ENCODE data around the gene SGSM1. TPM values are rescaled to one million over a fixed set of nuclear protein-coding genes. Genes with fewer than 3 reads are reported as not detected.
"Not testable (repeated sequence)": the region's sequence is repeated elsewhere in the genome, so short reads cannot be mapped to it uniquely, and the experiment has no call there.

Gene SGSM1
- total and polyA plus RNA-seq, 4 donors, result 0.50 to 9.5 (median 7.5) TPM

DNA sequence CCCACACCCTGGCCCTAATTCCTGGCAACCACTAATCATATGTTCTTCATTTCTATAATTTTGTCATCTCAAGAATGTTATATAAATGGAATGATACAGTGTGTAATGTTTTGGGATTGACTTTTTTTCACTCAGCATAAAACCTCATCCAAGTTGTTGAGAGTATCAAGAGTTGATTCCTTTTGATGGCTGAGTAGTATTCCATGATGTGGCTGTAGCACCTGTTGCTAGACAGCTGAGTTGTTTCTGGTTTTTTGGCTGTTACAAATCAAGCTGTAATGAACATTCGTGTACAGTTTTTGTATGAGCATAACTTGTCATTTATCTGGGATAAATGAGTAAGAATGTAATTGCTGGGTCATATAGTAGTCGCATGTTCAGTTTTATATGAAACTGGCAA is 81.2 kb downstream of the SGSM1 start:
- DNase-seq, result no peak
- intact Hi-C loops (cut with DNase I), result no loop called here
- Histone ChIP-seq H3K27me3 (ENCODE audit: control insufficient read depth in 1 of 2, insufficient read depth in 2 of 2, low read length in 1 of 2) (no peaks in the 10 kb centered on the region), H3K4me3 (ENCODE audit: low read length in 2 of 2) (no peak overlapping the region), H3K27ac (ENCODE audit: low read depth in 1 of 2, low read length in 2 of 2) (no peak overlapping the region), H3K9me3 (ENCODE audit: control insufficient read depth, low read length) (no peaks in the 10 kb centered on the region), H3K36me3 (ENCODE audit: control insufficient read depth in 1 of 2, insufficient read depth in 2 of 2, low read length in 1 of 2) (peaks cover 0 to 3% of the 10 kb centered on the region in 2 donors), H3K4me1 (ENCODE audit: control insufficient read depth in 1 of 2, insufficient read depth in 2 of 2, low read length in 2 of 2) (no peaks in the 10 kb centered on the region)
- ATAC-seq (ENCODE audit: low FRiP score), result no peak
- 83 to 84% methylated on average over 2 of the region's 2 CpGs for WGBS, 2 donors

DNA sequence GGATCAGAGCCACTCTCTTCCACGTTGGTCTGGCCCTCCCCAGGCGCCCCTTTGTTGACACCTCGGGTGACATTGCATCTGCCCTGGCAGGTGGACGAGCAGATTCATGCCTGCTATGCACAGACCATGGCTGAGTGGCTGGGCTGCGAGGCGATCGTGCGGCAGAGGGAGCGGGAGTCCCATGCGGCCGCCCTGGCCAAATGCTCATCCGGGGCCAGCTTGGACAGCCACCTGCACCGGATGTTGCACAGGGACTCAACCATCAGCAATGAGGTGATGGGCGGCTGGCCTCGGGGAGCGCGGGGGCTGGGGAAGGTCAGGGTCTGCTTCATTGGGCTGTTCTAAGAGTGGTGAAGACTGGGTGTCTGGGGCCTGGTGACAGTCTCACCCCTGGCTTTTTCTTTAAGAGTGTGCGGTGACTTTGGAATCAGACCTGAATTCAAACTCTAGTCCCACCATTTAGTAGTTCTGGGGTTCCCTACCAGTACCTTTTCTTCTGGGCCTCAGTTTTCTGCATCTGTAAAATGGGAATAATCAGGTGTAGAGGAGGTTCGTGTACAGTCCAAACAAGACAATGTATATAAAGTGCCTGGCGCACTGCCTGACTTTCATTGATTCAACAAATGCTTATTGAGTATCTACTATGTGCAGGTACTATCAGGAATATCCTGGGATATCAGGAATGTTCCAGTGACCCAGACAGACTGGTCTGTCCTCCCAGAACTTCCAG is 87.5 kb downstream of the SGSM1 start:
- 93 to 94% methylated on average over 20 of the region's 20 CpGs for WGBS, 2 donors
- no peaks in the 10 kb centered on the region for H3K36me3 ChIP-seq (ENCODE audit: control insufficient read depth in 1 of 2, insufficient read depth in 2 of 2, low read length in 1 of 2)
- DNase-seq (no peak), ATAC-seq (ENCODE audit: low FRiP score) (no peak)
- no peak overlapping the region for H3K4me3 ChIP-seq (ENCODE audit: low read length in 2 of 2)
- intact Hi-C loops (cut with DNase I), result loop anchor here (2.0 to 10.0 kb wide), 2 partner anchors 79 to 83 kb away; no protein-coding TSS in a partner anchor
- peak overlapping the region in 1 of 2 donors; percentile 58 for H3K27ac ChIP-seq (ENCODE audit: low read depth in 1 of 2, low read length in 2 of 2)
- H3K27me3 ChIP-seq (ENCODE audit: control insufficient read depth in 1 of 2, insufficient read depth in 2 of 2, low read length in 1 of 2), result no peaks in the 10 kb centered on the region
- H3K4me1 ChIP-seq (ENCODE audit: control insufficient read depth in 1 of 2, insufficient read depth in 2 of 2, low read length in 2 of 2), result no peaks in the 10 kb centered on the region
- H3K9me3 ChIP-seq (ENCODE audit: control insufficient read depth, low read length), result no peaks in the 10 kb centered on the region

DNA sequence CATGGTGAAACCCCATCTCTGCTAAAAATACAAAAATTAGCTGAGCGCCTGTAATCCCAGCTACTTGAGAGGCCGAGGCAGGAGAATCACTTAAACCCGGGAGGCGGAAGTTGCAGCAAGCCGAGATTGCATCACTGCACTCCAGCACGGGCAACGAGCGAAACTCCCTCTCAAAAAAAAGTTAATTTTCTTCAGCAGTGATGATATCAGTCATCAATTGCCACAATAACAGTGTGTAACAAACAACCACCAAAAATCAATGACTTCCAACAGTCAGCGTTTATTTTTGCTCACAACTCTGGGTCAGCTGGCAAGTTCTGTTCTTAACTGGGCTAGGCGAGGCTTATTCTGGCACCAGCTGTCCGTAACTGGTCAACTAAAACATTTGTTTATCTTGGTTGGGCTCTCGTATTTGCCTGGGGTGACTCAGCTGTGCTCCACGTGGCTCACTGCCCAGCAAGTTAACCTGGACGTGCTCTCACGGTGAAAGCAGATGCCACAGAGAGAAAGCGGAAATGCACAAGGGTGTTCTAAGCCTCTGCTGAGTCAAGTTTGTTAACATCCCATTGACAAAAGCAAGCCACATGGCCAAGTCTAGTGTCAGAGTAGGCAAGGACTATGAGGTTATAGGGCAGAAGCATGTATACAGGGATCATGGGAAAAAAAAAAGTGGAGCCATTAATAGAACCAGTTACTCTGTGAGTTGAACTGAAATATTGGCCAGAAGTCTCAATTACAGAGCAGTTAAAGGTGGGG is 88.4 kb downstream of the SGSM1 start:
- Histone ChIP-seq H3K4me3 (ENCODE audit: low read length in 2 of 2) (no peak overlapping the region), H3K36me3 (ENCODE audit: control insufficient read depth in 1 of 2, insufficient read depth in 2 of 2, low read length in 1 of 2) (no peaks in the 10 kb centered on the region), H3K9me3 (ENCODE audit: control insufficient read depth, low read length) (no peaks in the 10 kb centered on the region), H3K27ac (ENCODE audit: low read depth in 1 of 2, low read length in 2 of 2) (peak overlapping the region in 1 of 2 donors; percentile 58), H3K27me3 (ENCODE audit: control insufficient read depth in 1 of 2, insufficient read depth in 2 of 2, low read length in 1 of 2) (no peaks in the 10 kb centered on the region), H3K4me1 (ENCODE audit: control insufficient read depth in 1 of 2, insufficient read depth in 2 of 2, low read length in 2 of 2) (no peaks in the 10 kb centered on the region)
- DNase-seq, result peak; percentile 91 to 92
- intact Hi-C loops (cut with DNase I), result loop anchor here (2.0 to 10.0 kb wide), 2 partner anchors 80 to 84 kb away; no protein-coding TSS in a partner anchor
- 4 to 5% methylated on average over 16 of the region's 16 CpGs for WGBS, 2 donors
- ATAC-seq (ENCODE audit: low FRiP score), result peak; percentile 92

DNA sequence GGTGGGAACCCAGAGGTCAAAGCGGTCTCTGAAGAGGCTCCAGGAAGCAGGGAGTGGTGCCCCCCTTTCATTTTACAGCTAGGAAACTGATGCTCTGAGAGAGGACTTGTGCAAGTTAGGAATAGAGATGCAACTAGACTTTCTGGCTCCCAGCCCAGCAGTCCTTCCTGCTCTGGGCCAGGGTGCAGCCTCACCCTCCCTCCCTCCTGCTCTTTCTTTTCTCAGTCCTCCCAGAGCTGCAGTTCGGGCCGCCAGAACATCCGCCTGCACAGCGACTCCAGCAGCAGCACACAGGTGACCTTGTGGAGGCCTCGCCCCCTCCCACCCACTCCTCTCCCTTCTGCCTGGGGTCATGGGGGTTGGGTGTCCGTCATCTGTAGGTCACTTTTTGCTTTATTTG is 89.0 kb downstream of the SGSM1 start:
- Histone ChIP-seq H3K27me3 (ENCODE audit: control insufficient read depth in 1 of 2, insufficient read depth in 2 of 2, low read length in 1 of 2) (no peaks in the 10 kb centered on the region), H3K9me3 (ENCODE audit: control insufficient read depth, low read length) (no peaks in the 10 kb centered on the region), H3K4me3 (ENCODE audit: low read length in 2 of 2) (no peak overlapping the region), H3K4me1 (ENCODE audit: control insufficient read depth in 1 of 2, insufficient read depth in 2 of 2, low read length in 2 of 2) (no peaks in the 10 kb centered on the region), H3K27ac (ENCODE audit: low read depth in 1 of 2, low read length in 2 of 2) (peak overlapping the region in 1 of 2 donors; percentile 53), H3K36me3 (ENCODE audit: control insufficient read depth in 1 of 2, insufficient read depth in 2 of 2, low read length in 1 of 2) (no peaks in the 10 kb centered on the region)
- WGBS, 2 donors, result 7 to 9% methylated on average over 7 of the region's 7 CpGs
- peak; percentile 88 to 90 for DNase-seq
- ATAC-seq (ENCODE audit: low FRiP score), result peak; percentile 86
- intact Hi-C loops (cut with DNase I), result loop anchor here (2.0 to 10.0 kb wide), 2 partner anchors 80 to 84 kb away; no protein-coding TSS in a partner anchor

DNA sequence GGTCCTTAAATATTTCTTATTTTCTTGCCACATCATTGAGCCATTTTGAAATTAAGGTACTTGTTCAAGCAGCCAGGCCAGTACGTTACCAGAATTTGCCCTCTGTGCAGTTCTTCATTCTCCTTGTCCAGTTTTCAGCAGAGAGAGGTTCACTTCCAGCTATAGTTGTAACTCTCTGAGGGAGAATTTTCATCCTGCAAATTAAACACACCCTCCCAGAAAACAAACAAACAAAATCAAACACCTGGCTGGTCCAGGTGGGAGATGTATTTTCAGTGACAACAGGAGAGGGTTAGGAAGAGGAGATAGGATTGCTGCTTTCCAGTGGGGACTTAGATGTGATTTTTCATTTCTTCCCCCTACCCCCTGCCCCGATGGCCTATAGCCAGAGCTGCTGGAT is 95.4 kb downstream of the SGSM1 start:
- DNase-seq (no peak), ATAC-seq (ENCODE audit: low FRiP score) (no peak)
- Histone ChIP-seq H3K4me3 (ENCODE audit: low read length in 2 of 2) (no peak overlapping the region), H3K27ac (ENCODE audit: low read depth in 1 of 2, low read length in 2 of 2) (no peak overlapping the region), H3K36me3 (ENCODE audit: control insufficient read depth in 1 of 2, insufficient read depth in 2 of 2, low read length in 1 of 2) (peaks cover 0 to 3% of the 10 kb centered on the region in 2 donors), H3K9me3 (ENCODE audit: control insufficient read depth, low read length) (no peaks in the 10 kb centered on the region), H3K27me3 (ENCODE audit: control insufficient read depth in 1 of 2, insufficient read depth in 2 of 2, low read length in 1 of 2) (no peaks in the 10 kb centered on the region), H3K4me1 (ENCODE audit: control insufficient read depth in 1 of 2, insufficient read depth in 2 of 2, low read length in 2 of 2) (no peaks in the 10 kb centered on the region)
- intact Hi-C loops (cut with DNase I), result no loop called here
- WGBS, 2 donors, result 91 to 92% methylated on average over 2 of the region's 2 CpGs

DNA sequence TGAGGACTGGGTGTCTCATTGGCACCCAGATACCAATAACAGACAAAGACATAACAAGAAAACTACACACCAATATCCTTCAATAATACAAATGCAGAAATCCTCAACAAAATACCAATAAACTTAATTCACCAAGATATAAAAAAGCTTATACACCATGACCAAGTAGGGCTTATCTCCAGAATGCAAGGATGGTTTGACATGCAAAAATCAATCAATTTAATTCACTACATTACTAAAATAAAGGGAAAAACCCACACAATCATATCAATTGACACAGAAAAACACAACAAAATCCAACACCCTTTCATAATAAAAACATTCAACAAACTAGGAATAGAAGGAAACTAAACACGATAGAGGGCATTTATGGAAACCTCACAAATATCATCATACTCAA is 99.9 kb downstream of the SGSM1 start:
- Histone ChIP-seq H3K27me3 (ENCODE audit: control insufficient read depth in 1 of 2, insufficient read depth in 2 of 2, low read length in 1 of 2) (no peaks in the 10 kb centered on the region), H3K4me3 (ENCODE audit: low read length in 2 of 2) (no peak overlapping the region), H3K9me3 (ENCODE audit: control insufficient read depth, low read length) (no peaks in the 10 kb centered on the region), H3K27ac (ENCODE audit: low read depth in 1 of 2, low read length in 2 of 2) (no peak overlapping the region), H3K36me3 (ENCODE audit: control insufficient read depth in 1 of 2, insufficient read depth in 2 of 2, low read length in 1 of 2) (peaks cover 0 to 3% of the 10 kb centered on the region in 2 donors), H3K4me1 (ENCODE audit: control insufficient read depth in 1 of 2, insufficient read depth in 2 of 2, low read length in 2 of 2) (no peaks in the 10 kb centered on the region)
- no peak for DNase-seq
- intact Hi-C loops (cut with DNase I), result no loop called here
- 94 to 97% methylated on average over 1 of the region's 1 CpG for WGBS, 2 donors
- ATAC-seq (ENCODE audit: low FRiP score), result no peak

DNA sequence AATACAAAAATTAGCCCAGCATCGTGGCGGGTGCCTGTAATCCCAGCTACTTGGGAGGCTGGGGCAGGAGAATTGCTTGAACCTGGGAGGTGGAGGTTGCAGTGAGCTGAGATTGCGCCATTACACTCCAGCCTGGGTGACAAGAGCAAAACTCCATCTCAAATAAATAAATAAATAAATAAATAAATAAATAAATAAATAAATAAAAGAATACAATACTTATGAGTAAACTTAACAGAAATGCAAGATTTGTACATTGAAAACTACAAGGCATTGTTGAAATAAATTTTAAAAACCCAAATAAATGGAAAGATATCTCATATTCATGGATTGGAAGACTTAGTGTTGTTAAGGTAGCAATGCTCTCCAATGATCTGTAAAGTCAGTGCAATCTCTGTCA is 101.1 kb downstream of the SGSM1 start:
- 95 to 98% methylated on average over 3 of the region's 3 CpGs for WGBS, 2 donors

DNA sequence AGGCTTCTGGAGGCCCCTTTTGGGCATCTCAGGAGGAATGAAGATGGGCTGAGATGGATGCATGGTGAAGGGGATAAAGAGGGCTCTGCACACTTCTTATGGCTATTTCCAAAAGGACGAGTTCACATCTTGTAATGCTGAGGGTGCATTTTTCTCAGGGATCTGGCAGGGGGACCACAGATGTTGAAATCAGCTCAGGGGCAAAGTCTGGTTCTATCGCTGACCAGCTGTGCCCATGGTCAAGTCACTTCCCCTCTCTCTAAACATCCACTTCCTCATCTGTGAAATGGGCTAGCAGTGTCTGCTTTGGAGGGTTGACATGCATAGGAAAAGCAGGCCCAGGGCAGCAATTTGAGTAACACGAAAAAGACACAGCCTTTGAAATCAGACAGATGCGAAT is 114.0 kb downstream of the SGSM1 start:
- WGBS, 2 donors, result 89 to 95% methylated on average over 4 of the region's 4 CpGs
- H3K27me3 ChIP-seq (ENCODE audit: control insufficient read depth in 1 of 2, insufficient read depth in 2 of 2, low read length in 1 of 2), result no peaks in the 10 kb centered on the region
- no peak overlapping the region for H3K4me3 ChIP-seq (ENCODE audit: low read length in 2 of 2)
- ATAC-seq (ENCODE audit: low FRiP score), result no peak
- intact Hi-C loops (cut with DNase I), result no loop called here
- no peak overlapping the region for H3K27ac ChIP-seq (ENCODE audit: low read depth in 1 of 2, low read length in 2 of 2)
- H3K9me3 ChIP-seq (ENCODE audit: control insufficient read depth, low read length), result no peaks in the 10 kb centered on the region
- DNase-seq, result no peak
- H3K36me3 ChIP-seq (ENCODE audit: control insufficient read depth in 1 of 2, insufficient read depth in 2 of 2, low read length in 1 of 2), result peaks cover 0 to 4% of the 10 kb centered on the region in 2 donors
- no peaks in the 10 kb centered on the region for H3K4me1 ChIP-seq (ENCODE audit: control insufficient read depth in 1 of 2, insufficient read depth in 2 of 2, low read length in 2 of 2)

More for the DNA sequence above, 101.1 kb downstream of the SGSM1 start:
- H3K4me3 ChIP-seq (ENCODE audit: low read length in 2 of 2); ATAC-seq (ENCODE audit: low FRiP score); H3K36me3 ChIP-seq (ENCODE audit: control insufficient read depth in 1 of 2, insufficient read depth in 2 of 2, low read length in 1 of 2); H3K9me3 ChIP-seq (ENCODE audit: control insufficient read depth, low read length); H3K27me3 ChIP-seq (ENCODE audit: control insufficient read depth in 1 of 2, insufficient read depth in 2 of 2, low read length in 1 of 2); H3K4me1 ChIP-seq (ENCODE audit: control insufficient read depth in 1 of 2, insufficient read depth in 2 of 2, low read length in 2 of 2); H3K27ac ChIP-seq (ENCODE audit: low read depth in 1 of 2, low read length in 2 of 2); intact Hi-C loops (cut with DNase I): not testable (repeated sequence)
- DNase-seq, result peak in 1 of 2 donors; percentile 11
